Measurements from ENCODE around the gene HS2ST1.

DNA sequence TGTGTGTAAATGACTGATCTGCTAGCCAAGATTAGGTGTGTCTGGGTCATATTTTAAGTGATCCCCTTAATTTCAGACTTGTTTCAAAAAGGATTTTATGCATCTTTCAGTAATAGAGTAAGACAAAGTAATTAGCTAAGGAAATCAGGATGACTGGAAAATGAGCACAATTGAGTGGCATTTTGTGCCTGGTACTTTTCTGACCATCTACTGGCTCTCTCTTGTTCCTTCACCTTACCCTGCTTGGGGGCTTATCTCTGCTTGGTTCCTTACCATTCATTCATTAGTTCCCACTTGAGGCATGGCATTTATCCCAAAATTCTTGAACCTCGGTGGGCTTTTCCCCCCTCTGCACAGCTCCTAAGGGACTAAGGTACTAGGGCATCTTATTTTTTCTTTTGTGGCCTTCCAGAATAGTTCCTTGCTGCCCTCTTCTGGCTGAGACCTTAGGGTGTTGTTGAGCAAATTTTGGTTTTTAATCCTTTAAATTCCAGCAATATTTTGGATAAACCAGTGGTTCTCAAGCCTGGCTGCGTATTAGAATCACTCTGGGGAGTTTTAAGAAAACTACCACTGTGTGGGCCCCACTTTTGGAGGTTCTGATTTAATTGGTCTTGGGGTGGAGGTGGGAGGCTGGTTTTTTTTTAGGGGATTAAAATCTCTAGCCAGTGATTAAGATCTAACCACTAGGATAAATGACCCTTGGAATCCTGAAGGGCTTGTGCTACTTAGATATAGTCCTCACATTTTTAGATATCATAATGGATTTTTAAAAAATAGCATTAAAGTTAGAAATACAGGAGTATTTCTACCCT, 50.8 kb downstream of the HS2ST1 start:
- TF ChIP-seq, protein P1, sequence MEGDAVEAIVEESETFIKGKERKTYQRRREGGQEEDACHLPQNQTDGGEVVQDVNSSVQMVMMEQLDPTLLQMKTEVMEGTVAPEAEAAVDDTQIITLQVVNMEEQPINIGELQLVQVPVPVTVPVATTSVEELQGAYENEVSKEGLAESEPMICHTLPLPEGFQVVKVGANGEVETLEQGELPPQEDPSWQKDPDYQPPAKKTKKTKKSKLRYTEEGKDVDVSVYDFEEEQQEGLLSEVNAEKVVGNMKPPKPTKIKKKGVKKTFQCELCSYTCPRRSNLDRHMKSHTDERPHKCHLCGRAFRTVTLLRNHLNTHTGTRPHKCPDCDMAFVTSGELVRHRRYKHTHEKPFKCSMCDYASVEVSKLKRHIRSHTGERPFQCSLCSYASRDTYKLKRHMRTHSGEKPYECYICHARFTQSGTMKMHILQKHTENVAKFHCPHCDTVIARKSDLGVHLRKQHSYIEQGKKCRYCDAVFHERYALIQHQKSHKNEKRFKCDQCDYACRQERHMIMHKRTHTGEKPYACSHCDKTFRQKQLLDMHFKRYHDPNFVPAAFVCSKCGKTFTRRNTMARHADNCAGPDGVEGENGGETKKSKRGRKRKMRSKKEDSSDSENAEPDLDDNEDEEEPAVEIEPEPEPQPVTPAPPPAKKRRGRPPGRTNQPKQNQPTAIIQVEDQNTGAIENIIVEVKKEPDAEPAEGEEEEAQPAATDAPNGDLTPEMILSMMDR (conservative IDR thresholded peaks at IDR 0.05 in 1 of 2, IDR thresholded peaks at IDR 0.05 in 1 of 2; ENCODE audit: low read depth in 1 of 2, low read length in 2 of 2): peak; percentile 82 to 84
- TF ChIP-seq EZH2 (IDR thresholded peaks at IDR 0.05; ENCODE audit: low read length, missing control alignments): no peak
